ENCODE data around the gene ATRIP. TPM values are rescaled to one million over a fixed set of nuclear protein-coding genes. Genes with fewer than 3 reads are reported as not detected.

Gene ATRIP
- total and polyA plus RNA-seq, 2 of the 8 experiments (the other 6 are each of a cell fraction or from before 2014, with no cell fraction given), result 18.5 to 20.2 TPM

DNA sequence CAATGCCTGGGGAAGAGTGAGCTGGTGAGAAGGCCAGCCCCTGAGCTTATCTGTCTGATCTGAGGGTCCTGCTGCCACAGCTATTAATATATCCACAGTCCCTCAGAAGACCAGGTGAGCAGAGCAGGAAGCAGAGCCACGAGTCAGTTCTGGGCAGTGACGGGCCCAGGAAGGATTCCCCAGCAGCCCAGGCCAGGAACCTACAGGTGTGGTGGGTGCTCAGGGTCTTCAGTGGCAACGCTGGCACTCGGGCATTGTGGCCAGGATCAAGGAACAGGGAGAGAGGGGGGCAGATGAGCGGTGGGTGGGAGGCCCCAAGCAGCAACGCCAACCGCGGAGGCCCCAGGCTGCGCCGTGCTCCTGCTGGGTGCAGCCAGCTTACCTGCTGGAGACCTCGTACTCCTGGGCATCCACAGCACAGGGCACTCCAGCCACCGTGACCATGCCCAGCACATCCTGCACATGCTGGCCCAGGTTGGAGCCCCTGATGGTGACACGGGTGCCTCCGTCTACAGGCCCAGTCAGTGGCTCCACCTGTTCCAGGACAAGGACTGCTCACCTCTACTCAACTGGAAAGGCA, 28.9 kb upstream of the ATRIP start:
- no peak overlapping the region for H4K91ac ChIP-seq (replicated peaks; ENCODE audit: insufficient read length, low read length)
- no peak overlapping the region for H2BK120ac ChIP-seq (replicated peaks; ENCODE audit: low read depth, low read length)
- no peak overlapping the region for H3K23ac ChIP-seq (ENCODE audit: insufficient read length)
- no peak overlapping the region for H2AFZ ChIP-seq (ENCODE audit: low read length)
- 90% methylated on average over 14 of the region's 14 CpGs; no CpG with 5 or more reads in 1 of the 2 experiments for WGBS, 2 experiments (ENCODE audit: extremely low coverage in 1 of 2, insufficient coverage in 1 of 2, insufficient read length in 1 of 2, insufficient replicate concordance in 2 of 2, low coverage in 1 of 2, low lambda C conversion rate in 2 of 2, missing lambda C conversion rate in 1 of 2)
- peaks cover 0 to 11% of the 10 kb centered on the region in 2 experiments; a peak in 1 of 4 replicates for H3K79me2 ChIP-seq (ENCODE audit: control insufficient read depth in 1 of 2, insufficient read depth in 2 of 2, low read length in 2 of 2)
- H2BK12ac ChIP-seq (ENCODE audit: low read depth, low read length), result no peak overlapping the region
- H3K79me1 ChIP-seq (ENCODE audit: low read depth, low read length), result peaks cover 5% of the 10 kb centered on the region
- H3K4ac ChIP-seq (replicated peaks; ENCODE audit: insufficient read length, low read depth, low read length), result no peak overlapping the region
- CTCF ChIA-PET (ENCODE audit: partially characterized antibody), result interaction anchor here (1.6 to 4.3 kb wide), 5 partner anchors 9 to 131 kb away, joined by 3 to 47 read pairs (median 30); no protein-coding TSS in a partner anchor
- peaks cover 20 to 53% of the 10 kb centered on the region in 2 experiments for H4K20me1 ChIP-seq (replicated peaks in 1 of 2; ENCODE audit: control insufficient read depth in 1 of 2, insufficient read depth in 2 of 2, low read length in 2 of 2)
- H3K9me3 ChIP-seq (ENCODE audit: insufficient read depth in 2 of 2, low read depth in 1 of 2, low read length in 1 of 2), result no peaks in the 10 kb centered on the region
- no peak overlapping the region for H3K27ac ChIP-seq (ENCODE audit: low read depth, low read length)
- no peak overlapping the region for H3K4me2 ChIP-seq (ENCODE audit: insufficient read depth in 1 of 2, low read depth in 2 of 2, low read length in 2 of 2)
- no peak overlapping the region for H2AK5ac ChIP-seq (ENCODE audit: low read depth, low read length)
- POLR2A ChIA-PET (ENCODE audit: partially characterized antibody), result interaction anchor here (1.2 to 31.5 kb wide), 3 partner anchors 5 to 97 kb away, joined by 4 to 650 read pairs (median 650); partner anchors contain the start of gene PLXNB1
- no peaks in the 10 kb centered on the region for H3K4me1 ChIP-seq (replicated peaks in 1 of 4; ENCODE audit: control insufficient read depth in 3 of 4, insufficient read depth in 4 of 4, low read length in 3 of 4)
- no peaks in the 10 kb centered on the region for H3K23me2 ChIP-seq (ENCODE audit: low read depth, low read length)
- peaks cover 53 to 68% (median 62%) of the 10 kb centered on the region in 4 experiments for H3K36me3 ChIP-seq (ENCODE audit: control insufficient read depth in 2 of 4, insufficient read depth in 4 of 4, low read length in 3 of 4)
- DNase-seq (ENCODE audit: low read depth in 1 of 2, low spot score in 2 of 2) (no peak), FAIRE-seq (no peak)
- no peak overlapping the region; the same call in 1 of the 2 replicates for H4K8ac ChIP-seq (ENCODE audit: extremely low read depth, insufficient read depth, low read length)
- H3K27me3 ChIP-seq (replicated peaks in 1 of 4; ENCODE audit: control insufficient read depth in 3 of 4, extremely low read depth in 1 of 4, insufficient read depth in 3 of 4, low read length in 3 of 4), result no peaks in the 10 kb centered on the region
- no peak overlapping the region for H3K9ac ChIP-seq (replicated peaks in 1 of 4; ENCODE audit: extremely low read depth in 1 of 4, low read depth in 3 of 4, low read length in 3 of 4)
- H3K4me3 ChIP-seq (ENCODE audit: extremely low read depth in 1 of 4, insufficient read depth in 2 of 4, low read depth in 3 of 4, low read length in 4 of 4), result no peak overlapping the region
- no peak overlapping the region for H2BK20ac ChIP-seq (ENCODE audit: low read length)
- no peak overlapping the region for H3K18ac ChIP-seq (ENCODE audit: extremely low read depth, low read length)
- H4K5ac ChIP-seq (ENCODE audit: insufficient read length, low read depth, low read length), result no peak overlapping the region
- no peak overlapping the region for H2BK5ac ChIP-seq (ENCODE audit: low read depth, low read length)
- H3K14ac ChIP-seq (ENCODE audit: insufficient read length), result no peak overlapping the region
- no peak overlapping the region for H3K56ac ChIP-seq (replicated peaks; ENCODE audit: insufficient read length, low read depth, low read length)
- no peak overlapping the region for H2BK15ac ChIP-seq (ENCODE audit: low read length)
- TF ChIP-seq POLR2A (IDR thresholded peaks at IDR 0.05; ENCODE audit: control extremely low read depth in 1 of 2, low read depth in 2 of 2, low read length in 2 of 2) (no peak), TEAD4 (IDR thresholded peaks at IDR 0.05; ENCODE audit: low read depth, low read length) (no peak), CHD1 (IDR thresholded peaks at IDR 0.05; ENCODE audit: low read depth, low read length) (no peak), YY1 (IDR thresholded peaks at IDR 0.05; ENCODE audit: low read depth, low read length) (no peak), RBBP5 (IDR thresholded peaks at IDR 0.05; ENCODE audit: borderline replicate concordance, low read depth, low read length) (no peak), PHF8 (conservative IDR thresholded peaks at IDR 0.05; ENCODE audit: low read depth, low read length) (no peak), TCF12 (IDR thresholded peaks at IDR 0.05; ENCODE audit: low read depth, low read length) (no peak), ZNF274 (IDR thresholded peaks at IDR 0.05; ENCODE audit: borderline replicate concordance, extremely low read depth, low read length) (no peak)
- TF ChIP-seq, protein P1, sequence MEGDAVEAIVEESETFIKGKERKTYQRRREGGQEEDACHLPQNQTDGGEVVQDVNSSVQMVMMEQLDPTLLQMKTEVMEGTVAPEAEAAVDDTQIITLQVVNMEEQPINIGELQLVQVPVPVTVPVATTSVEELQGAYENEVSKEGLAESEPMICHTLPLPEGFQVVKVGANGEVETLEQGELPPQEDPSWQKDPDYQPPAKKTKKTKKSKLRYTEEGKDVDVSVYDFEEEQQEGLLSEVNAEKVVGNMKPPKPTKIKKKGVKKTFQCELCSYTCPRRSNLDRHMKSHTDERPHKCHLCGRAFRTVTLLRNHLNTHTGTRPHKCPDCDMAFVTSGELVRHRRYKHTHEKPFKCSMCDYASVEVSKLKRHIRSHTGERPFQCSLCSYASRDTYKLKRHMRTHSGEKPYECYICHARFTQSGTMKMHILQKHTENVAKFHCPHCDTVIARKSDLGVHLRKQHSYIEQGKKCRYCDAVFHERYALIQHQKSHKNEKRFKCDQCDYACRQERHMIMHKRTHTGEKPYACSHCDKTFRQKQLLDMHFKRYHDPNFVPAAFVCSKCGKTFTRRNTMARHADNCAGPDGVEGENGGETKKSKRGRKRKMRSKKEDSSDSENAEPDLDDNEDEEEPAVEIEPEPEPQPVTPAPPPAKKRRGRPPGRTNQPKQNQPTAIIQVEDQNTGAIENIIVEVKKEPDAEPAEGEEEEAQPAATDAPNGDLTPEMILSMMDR (IDR thresholded peaks at IDR 0.05; ENCODE audit: control extremely low read depth in 1 of 3, insufficient read depth in 1 of 3, low read depth in 1 of 3, low read length in 3 of 3), result no peak

Measured in H1 (cell line).